ENCODE results near the gene MORC4.

GRCh38 chrX:106927023-106927422 lies 73.0 kb downstream of the MORC4 start:
- TF ChIP-seq CTCF (IDR thresholded peaks at IDR 0.05 in 8 of 11, conservative IDR thresholded peaks at IDR 0.05 in 3 of 11) (no peak), POLR2A (IDR thresholded peaks at IDR 0.05) (no peak), POLR2AphosphoS5 (IDR thresholded peaks at IDR 0.05) (no peak)

All from spleen (tissue), 7 donors.